HG03457 (cell line): ENCODE measurements around the gene AMPH.

Experiments used
- ATAC-seq: cut with Tn5 transposase; IDR thresholded peaks from one replicate; pipeline ENCODE4 v1.9.1; 2021; ENCODE audit warnings: moderate number of reproducible peaks; ENCODE audit not compliant: unreplicated experiment

Gene AMPH

DNA sequence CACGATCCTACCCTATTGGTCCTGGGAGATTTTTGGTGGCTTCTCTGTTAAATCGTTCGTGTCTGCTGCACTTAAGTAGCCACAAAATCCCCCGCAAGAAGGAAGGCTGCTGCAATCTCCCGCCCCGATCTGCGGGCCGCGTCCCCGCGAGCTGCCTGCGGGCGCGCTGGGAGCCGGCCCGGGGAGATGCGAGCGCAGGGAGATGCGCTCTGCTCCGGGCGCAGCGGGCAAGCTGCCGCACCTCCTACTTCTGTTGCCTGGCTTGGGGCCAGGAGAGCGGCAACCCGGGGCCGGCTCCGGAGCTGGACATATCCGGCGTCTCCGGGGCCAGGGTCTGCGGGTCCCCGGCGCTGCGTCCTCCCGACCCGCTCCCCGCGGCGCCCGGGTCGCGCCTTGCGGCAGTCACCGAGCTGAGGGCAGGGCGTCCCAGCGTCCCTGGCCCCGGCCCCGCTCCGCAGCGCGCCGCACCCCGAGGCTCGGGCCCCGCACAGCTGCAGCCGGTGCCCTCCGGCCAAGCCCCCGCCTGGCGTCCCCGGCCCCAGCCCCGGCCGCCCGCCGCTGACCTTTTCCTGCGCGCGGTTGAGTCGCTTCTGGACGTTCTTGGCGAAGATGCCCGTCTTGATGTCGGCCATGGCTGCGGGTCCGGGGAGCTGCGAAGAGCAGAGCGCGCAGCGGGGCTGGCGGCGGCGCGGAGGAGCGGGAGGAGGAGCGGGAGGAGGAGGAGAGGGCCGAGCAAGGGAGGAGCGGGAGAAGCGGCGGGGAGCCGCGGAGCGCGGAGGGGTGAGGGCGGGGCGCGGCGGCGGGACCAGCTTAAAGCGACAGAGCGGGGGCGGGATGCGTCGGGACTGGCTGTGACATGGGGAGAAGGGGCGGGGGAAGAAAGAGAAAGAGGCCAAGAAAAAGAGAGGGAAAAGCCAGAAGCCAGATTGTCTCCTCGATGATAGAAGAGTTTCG lies at the start of gene AMPH:
Gene AMPH, minus strand, starts transcription at position 654 of the 954 bp plus-strand sequence. Its CDS starts 22 bp downstream, at position 632.
- no peak for ATAC-seq

DNA sequence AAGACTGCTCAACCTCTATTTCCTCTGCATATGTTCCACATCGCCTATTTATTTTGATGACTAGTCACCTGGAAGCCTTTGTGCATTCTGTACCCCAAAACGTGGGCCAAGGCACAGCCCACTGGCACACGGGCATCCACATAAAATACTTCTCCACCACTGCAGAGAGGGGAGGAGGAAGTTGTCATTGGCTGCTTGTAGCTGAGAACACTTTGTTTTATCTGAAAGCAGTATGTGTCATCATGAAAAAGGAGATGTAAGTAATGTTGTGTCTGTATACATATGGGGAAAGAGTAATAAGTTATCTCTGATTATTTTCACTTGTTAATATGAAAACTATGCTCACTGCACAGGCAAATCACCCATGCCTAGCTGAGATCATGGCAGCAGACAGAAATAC lies 48.2 kb upstream of the AMPH start:
- ATAC-seq, result no peak

DNA sequence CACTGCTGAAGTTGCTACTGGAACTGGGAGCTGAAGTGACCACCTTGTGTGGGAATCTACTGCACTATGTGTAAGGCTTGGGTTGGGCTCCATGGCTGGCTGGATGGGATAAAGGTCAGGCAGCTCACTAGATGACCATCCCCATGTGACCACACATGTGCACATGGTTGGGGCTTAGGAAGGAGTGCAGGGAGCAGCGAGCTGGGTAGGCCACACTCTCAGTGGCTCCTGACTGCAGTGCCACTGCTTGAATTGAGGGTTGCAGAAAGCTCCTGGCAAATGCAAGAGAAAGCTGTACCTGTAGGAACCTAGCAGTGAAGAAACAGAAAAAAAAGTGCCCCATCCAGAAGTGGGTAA lies 47.5 kb upstream of the AMPH start:
- no peak for ATAC-seq

DNA sequence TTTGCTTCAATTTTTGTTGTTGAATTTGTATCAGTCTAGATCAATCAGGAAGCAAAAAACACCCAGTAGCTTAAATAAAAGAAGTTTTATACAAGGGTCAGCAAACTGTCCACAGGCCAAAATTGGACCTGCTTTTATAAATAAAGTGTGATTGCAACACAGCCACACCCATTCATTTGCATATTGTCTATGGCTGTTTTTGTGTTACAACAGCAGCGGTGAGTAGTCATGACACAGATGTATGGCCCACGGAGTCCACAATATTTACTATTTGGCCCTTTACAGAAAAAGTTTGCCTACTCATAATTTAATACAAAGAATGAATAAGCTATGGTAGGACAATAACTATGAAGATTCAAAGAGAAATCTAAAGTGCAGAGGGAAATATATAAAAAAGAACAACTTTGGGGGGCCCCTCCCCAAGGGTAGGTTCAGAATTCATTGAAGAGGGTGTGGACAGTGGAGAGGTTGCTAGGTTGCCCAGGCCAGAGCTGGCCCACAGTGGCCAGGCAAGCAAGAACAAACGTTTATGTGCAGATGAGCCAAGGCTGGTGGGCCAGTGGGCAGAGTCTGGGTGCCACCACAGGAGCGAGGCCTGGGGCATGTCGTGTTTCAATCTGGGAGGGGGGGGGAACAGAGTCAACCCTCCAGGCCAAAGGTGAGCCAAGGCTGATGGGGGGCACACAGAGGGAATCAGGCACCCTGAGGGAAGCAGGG lies 47.0 kb upstream of the AMPH start:
- ATAC-seq, result no peak

DNA sequence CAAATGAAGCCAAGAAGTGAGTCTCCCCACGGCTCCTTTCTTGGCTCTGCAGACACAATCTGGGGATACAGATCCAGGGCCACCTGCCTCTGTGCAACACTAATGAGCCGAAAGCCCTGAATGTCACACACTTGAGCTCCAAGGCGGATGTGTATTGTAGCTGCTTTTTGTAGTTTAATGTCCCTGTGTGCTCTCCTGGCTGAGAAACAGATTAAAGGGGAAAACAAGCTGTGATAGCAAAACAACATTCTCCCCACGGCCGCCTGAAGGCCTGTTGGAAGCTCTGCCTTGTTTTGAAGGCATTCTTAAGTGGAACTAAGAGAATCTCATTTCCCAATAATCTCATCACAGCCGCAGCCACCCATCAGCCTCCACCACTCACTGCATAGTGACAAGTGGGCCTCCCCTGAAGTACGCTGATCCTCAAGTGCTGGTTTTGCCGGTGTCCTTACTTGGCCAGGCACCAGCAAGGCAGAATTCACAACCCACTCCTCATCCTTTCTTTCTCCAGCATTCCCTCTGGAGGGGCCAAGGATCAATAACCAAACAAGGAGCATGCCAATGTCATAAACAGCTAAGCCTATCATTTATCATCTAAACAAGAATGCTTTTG lies 44.4 kb upstream of the AMPH start:
- no peak for ATAC-seq

DNA sequence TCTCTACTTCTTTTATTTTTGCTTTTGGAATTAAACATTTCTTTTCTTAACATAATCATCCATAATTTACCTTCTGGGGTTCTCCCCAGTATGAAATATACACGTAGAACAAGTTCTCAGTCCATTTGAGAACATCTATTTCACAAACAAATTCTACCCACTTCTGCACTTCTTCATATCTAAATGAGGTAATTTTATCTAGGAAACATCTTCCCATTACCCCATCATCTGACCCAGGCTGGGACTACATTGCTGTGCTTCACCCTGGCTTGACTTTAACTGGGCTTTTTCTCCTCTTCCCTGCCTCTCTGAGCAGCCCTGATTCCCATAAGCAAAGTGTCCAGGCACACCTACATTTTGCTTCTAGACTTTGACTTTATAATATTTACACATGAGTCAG lies 43.3 kb upstream of the AMPH start:
- ATAC-seq, result no peak

DNA sequence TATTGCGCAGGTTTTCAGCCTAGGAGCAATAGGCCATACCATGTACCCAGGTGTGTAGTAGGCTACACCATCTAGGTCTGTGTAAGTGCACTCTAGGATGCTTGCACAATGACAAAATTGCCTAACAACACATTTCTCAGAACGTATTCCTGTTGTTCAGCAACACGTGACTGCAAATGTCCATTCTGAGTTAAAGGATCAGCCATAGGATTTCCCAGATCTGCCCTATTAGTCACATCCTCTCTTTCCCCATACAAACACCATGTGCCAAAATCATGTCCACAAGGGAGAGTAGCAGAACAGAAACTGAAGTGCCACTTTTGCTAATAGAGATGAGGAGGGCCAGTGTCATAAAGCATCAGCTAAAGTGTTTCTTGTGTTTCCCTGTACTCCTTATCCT lies 42.6 kb upstream of the AMPH start:
- no peak for ATAC-seq

DNA sequence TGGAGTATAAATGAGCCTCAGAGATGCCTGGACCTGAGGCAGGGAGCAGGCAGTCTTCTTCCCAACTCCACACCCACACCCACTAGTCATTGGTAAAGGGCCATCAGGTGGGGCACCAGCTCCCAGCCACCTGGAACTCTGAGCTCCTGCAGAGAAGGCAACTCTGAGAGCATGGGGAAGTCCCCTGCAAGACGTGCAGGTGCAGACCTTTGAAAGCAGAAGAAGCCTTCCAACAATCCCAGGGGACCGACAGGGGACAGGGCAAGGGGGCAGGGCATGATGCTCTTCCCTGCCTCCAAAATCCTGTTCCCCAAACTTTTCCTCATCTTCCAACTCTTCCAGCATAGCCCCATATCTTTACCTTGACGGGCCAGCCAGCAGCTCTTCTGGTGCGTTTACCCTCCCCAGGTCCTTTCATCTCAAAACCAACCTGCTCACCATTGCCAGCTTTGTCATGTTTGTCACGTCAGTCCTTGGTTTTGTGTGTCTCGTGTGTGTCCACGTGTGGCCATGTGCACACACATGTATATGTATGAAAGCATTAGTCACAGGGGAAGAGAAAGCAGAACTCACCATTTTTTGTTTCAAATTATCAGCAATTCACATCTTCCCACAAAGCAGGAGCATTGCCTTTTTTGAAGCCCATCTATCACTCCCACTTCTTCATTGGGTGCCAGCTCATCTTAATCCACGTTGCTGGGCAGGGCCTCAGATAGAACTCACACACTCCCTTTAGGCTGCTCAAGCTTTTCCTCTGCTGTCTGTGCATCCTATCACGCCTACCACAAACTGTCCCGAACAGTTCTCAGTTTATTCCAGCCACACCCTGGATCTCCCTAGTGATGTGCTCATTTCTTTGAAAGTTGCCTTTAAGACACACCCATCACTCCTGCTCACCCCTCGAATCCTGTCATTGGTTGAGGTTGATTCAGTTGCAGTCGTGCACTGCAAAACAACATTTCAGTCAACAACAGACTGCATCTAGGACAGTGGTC lies 41.0 kb upstream of the AMPH start:
- ATAC-seq, result no peak

DNA sequence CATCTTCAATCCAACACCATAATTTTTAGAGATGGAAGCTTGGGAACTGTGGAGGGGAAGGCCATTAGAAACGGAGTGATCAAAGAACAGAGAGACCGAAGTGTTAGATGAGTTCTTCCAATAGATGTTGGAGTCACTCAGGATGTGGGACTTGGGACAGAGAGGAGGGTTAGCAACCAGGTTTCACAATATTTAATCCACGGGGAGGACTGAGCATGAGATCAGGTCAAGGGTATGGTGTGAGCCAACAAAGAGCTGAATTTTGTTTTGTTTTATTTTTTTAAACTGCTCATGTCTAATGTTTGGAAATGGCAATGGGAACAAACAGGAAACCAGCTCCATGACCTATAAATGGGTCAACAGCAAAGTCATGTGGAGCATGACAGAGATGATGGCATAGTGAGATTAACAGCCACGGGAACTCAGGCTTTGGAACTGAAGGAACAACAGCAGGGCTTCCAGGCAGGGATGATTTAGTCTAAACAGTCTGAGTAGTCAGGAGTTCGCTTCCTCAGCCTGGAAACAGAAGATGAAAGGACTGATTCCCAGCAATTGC lies 38.9 kb upstream of the AMPH start:
- no peak for ATAC-seq

DNA sequence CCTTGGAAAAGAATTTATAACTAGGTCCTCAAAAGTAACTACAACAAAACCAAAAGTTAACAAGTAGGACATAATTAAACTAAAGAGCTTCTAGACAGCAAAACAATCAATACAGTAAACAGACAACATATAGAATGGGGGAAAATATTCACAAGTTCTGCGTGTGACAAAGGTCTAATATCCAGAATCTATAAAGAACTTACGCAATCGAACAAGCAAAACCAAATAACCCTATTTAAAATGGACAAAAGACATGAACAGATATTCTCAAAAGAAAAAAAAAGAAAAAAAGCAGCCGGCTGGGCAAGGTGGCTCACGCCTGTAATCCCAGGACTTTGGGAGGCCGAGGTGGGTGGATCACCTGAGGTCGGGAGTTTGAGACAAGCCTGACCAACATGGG lies 33.8 kb upstream of the AMPH start:
- ATAC-seq, result no peak

DNA sequence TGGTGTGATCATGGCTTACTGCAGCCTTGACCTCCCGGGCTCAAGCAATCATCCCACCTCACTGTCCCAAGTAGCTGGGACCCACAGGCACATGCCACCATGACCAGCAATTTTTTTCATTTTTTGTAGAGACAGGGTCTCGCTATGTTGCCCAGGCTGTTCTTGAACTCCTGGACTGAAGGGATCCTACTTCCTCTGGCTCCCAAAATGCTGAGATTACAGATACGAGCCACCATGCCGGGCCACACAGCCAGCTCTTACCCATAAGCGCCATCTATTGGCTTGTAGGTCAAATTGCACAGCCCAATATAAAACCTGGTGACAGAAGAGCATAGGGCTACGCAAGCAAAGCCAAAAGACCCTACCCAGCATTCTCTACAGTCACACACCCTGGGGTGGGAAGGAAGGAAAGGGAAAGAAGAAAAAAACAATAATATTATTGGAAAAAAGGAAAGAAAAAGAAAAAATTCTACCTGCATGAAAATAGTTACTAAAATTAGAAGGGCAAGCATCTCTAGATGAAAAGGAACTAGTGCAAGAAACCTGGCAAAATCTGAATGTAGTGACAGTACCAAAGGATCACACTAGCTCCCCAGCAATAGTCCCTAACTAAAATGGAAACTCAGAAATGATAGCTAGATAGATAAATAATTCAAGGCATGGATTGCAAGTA lies 29.4 kb upstream of the AMPH start:
- no peak for ATAC-seq

DNA sequence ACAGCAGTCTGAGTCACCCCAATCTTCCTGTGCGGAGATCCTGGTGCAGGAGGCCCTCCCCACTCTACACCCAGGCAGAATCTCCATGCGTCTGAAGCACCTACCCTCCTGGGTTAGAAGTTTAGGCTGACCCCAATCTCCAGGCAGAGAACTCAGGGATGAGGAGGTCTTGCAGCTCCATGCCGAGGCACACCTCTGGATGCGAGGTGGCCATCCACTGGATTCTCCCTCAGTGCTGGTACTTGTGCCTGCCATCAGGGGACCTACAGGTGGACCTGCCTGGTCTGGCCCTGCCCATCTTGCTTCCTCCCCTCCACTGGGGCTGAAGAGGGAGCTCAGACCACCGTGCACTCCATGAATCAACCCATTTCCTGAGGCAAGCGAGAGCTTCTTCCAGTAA lies 28.8 kb upstream of the AMPH start:
- no peak for ATAC-seq

DNA sequence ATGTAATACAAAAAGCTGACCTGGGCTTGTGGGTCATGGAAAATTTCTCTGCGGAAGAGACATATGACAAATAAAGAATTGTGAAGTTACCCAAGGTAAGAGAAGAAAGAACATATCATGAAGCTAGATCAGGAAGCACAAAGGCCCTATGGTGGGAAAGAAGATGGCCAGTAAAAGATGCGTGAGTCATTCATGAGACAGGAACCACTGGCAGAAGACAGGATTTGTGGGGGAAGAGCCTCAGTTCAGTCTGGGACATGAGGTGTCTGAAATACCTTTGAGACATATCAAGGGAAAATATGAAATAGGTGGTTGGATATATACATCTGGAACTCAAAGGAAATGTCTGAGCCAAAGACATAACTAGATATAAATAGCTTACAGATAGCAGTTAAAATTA lies 27.7 kb upstream of the AMPH start:
- no peak for ATAC-seq

DNA sequence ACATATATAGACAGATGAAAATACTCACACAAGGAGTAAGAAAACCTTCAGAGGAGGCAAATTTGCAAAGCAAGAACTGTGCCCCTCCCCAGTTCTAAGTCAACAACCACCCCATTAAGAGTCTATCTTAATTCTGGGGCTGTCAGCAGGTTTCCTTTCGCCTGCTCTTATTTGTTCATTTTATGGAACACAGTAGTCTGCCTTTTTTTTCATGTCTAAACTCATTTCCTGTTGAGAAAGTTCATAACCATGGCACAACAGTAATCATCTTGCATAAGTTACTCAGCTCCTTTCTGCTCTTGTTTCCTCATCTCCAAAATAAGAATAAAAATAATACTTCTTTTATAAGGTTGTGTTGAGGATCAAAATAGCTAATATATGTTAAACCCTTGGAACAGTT lies 25.8 kb upstream of the AMPH start:
- no peak for ATAC-seq

DNA sequence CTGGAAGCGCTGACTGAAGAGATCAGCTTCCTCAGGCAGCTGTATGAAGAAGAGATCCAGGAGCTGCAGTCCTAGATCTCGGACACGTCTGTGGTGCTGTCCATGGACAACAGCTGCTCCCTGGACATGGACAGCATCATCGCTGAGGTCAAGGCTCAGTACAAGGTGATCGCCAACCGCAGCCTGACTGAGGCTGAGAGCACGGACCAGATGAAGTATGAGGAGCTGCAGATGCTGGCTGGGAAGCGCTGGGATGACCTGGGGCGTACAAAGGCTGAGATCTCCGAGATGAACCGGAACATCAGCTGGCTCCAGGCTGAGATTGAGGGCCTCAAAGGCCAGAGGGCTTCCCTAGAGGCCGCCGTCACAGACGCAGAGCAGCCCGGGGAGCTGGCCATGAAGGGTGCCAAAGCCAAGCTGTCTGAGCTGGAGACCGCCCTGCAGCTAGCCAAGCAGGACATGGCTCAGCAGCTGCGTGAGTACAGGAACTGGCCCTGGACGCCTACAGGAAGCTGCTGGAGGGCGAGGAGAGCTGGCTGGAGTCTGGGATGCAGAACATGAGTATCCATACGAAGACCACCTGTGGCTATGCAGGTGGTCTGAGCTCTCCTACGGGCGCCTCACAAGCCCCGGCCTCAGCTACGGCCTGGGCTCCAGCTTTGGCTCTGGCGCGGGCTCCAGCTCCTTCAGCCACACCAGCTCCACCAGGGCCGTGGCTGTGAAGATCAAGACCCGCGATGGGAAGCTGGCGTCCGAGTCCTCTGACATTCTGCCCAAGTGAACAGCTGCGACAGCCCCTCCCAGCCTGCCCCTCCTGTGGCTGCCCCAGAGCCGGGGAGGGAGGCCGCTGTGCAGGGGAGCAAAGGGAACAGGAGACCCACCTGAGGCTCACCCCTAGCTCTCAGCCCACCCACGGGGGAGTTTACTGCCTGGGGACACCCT lies 24.9 kb upstream of the AMPH start:
- ATAC-seq, result no peak

DNA sequence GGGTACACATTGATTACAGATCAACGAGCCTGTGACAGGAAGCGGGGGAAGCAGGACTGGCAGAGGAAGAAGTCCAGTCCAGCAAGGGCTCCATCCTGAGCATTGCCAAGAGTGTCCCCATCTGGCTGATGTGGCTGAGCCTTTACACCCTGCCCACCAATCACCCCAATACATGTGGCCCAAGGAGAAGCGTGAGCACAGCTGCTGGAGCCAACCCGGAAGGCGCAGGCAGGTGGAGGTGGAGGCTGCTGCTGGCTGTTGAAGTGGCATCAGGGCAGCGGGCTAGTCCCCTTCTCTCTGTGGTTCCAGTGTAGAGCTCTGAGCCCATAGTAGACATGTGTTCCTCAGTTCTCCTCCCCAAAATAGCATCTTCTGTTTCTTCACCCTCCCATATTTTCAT lies 6.8 kb upstream of the AMPH start:
- no peak for ATAC-seq

DNA sequence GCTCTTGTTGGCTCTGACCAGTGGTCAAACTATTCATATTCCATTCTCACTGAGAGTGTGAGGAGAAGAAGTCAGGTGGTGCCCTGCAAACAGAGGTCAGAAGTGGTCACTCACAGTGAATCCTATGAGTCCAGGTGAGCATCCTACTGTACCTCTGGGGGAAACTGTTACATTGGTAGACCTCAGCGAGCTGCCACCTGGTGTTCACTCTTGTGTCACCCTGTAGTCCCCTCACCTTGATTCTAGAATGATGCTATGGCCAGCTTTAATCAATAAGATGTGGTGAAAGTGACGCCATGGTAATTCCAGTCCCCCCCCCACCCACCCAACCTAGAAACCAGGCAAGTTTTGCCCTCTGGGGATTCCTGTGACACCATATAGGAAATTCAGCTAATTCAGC lies 1.2 kb upstream of the AMPH start:
- no peak for ATAC-seq

DNA sequence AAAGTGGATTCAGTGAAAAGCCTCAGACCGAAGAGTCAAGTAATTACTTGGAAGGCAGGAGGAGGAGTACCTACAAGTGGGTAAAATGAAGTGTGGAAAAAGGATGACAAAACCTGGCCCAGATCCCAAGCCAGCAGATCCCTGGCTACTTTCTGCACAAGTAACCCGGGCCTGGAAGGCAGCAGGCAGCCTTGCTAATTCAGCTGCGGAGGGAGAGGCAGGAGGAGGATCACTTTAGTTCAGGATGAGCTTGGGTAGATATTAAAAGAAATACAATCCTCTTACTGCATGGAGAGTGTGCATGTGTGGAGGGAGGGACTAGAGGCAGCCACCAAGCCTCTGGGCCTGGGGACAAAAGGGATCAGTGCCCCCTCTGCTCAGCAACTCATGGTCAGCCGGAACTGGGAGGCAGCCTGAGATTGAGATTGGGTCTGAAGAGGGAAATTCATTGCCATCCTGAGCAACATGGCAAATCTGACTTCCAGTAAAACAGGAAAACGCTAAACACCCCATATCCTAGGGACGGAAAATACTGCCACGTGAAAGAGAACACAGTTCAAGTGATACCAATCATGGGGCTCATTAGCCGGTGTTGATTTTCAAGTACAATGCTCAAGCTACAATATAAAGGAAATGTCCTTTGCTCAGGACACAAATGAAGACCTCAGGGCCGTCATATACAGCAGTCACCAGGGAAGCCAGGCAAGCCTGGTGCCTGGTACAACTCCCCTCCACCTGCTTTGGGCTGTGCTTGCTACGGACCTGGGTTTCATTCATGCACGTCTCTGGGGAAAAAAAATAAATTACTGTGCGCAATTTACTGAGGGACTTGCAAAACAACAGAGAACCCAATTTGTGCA lies 1.3 kb downstream of the AMPH start:
- ATAC-seq, result no peak
